ENCODE data around the gene C3. TPM values are rescaled to one million over a fixed set of nuclear protein-coding genes. Genes with fewer than 3 reads are reported as not detected.
A peak's percentile ranks its signal among the peaks of the same experiment; 100 is the strongest.
"Not testable (repeated sequence)": the region's sequence is repeated elsewhere in the genome, so short reads cannot be mapped to it uniquely, and the experiment has no call there.

The C3 gene
- 1 to 10 TPM; 6.5 to 7.4 (median 6.7) TPM for total RNA-seq

DNA sequence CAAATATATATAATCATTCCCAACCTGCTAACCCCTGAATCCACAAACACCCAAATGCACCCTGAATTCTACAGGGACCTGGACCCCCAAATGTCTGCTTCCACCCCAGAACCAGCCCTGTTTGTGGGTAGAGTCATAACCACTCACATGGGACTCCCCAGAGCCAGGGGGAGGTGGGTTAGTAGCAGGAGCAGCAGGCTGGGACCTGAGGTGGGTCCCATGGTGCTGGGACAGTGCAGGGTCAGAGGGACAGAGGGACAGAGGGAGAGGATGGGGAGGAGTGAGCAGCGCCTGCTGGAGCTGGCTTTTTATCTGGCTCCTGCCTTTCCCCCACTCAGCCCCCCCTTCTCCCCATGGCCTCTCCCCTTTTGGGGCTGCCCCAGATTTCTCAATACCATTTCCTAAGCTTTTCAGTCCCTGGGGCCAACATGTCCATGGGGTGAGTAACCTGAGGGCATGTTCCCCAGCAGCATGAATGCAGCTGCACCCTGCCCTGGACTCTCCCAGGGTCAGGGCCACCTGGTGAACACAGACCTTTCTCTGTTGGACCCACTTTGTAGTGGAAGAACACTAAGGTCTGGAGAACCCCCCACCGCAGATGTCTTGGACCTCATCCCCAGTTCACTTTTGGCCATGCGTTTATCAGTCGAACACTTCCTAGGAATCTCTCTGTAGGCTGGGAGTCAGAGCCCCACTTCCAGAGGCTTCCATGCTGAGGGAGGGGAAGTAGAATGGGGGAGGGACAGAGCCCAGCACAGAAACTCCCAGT is at the start of gene C3:
C3 (minus strand) TSS at position 282 of the 769 bp plus-strand sequence; CDS start at position 221, 61 bp downstream.
- Mint-ChIP-seq H3K4me3 (no peak within 1 kb of the TSS), H3K36me3 (ENCODE audit: insufficient read depth) (no peaks in the 10 kb centered on the region), H3K9me3 (no peaks in the 10 kb centered on the region), H3K27me3 (ENCODE audit: low read depth) (no peaks in the 10 kb centered on the region), H3K4me1 (ENCODE audit: low read depth) (peaks cover 16% of the 10 kb centered on the region)
- ATAC-seq (no peak), DNase-seq (no peak)

- H3K4me3 Mint-ChIP-seq, result no peak overlapping the region
- ATAC-seq (no peak), DNase-seq (no peak)
- peaks cover 48% of the 10 kb centered on the region for H3K4me1 Mint-ChIP-seq (ENCODE audit: low read depth)
- no peaks in the 10 kb centered on the region for H3K9me3 Mint-ChIP-seq
- no peaks in the 10 kb centered on the region for H3K27me3 Mint-ChIP-seq (ENCODE audit: low read depth)
- peaks cover 3% of the 10 kb centered on the region for H3K36me3 Mint-ChIP-seq (ENCODE audit: insufficient read depth)
Observed at GRCh38 chr19:6769006-6769619, 48.7 kb upstream of the C3 start.

DNA sequence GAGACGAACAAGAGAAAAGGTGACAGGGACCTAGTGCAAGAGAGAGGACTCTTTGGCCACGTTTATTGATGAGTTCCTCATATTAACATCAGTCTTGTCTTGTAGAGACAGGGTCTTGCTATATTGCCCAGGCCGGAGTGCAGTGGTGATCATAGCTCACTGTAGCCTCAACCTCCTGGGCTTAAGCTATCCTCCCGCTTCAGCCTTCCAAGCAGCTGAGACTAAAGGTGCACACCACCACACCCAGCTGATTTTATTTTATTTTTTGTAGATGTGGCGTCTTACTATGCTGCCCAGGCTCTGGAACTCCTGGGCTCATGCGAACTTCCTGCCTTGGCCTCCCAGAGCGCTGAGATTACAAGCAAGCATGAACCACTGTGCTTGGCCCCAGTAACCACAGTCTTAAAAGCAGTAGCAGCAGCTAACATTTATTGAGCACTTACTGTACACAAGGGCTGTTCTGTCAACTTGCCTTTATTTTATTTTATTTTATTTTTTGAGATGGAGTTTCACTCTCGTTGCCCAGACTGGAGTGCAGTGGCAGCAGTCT is 47.9 kb upstream of the C3 start:
- Mint-ChIP-seq H3K27me3 (ENCODE audit: low read depth) (no peaks in the 10 kb centered on the region), H3K9me3 (no peaks in the 10 kb centered on the region), H3K36me3 (ENCODE audit: insufficient read depth) (no peaks in the 10 kb centered on the region), H3K4me1 (ENCODE audit: low read depth) (peaks cover 43% of the 10 kb centered on the region), H3K4me3 (peak overlapping the region; percentile 85)
- ATAC-seq (no peak), DNase-seq (no peak)

DNA sequence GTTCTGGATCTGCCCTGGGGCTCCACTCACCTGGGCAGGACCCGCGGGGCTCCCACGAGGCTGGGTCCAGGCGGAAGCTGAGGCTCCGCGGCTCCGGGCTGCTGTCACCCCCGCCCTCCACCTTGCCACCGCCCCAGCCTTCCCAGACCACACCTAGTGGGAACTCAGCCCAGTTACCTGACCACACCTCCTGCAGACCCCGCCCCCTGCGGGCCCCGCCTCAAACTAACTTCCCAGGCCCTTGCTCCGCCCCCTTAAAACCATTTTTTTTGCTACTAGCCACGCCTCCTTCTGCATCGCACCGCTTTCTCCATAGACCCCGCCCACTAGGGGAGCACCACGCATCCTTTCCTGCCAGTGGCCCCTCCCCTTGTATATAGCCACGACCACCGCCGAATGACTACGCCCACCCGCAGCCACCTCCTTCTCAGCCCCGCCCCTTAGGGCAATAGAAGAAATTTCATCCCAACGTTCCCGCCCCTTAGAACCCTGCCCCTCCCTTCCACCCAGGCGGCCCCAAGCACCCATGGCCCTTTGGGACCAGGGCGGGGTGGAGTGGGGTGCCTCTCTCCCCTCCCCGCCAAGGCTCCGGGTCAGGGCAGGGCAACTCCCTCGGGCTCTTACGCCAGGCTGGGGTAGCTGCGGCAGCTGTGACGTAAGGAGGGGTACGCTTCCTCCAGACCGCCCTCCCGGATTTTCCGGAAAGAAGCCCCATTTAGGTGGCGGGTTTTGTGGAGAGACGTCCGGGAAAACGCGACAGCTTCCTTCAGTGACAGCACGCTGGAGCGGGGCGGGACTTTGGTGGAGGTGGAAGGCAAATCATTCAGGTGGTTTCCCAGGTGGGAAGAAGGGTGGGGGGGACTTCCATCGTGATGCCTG is 47.1 kb upstream of the C3 start, which contains the start of gene SH2D3A:
SH2D3A (minus strand) TSS at position 79 of the 879 bp plus-strand sequence. CDS start 3,687 bp downstream, outside the sequence.
- DNase-seq, result peak; percentile 97
- peak; percentile 73 to 79 for ATAC-seq
- Mint-ChIP-seq H3K9me3 (no peaks in the 10 kb centered on the region), H3K36me3 (ENCODE audit: insufficient read depth) (no peaks in the 10 kb centered on the region), H3K27me3 (ENCODE audit: low read depth) (no peaks in the 10 kb centered on the region), H3K4me1 (ENCODE audit: low read depth) (peaks cover 42% of the 10 kb centered on the region), H3K4me3 (peak within 1 kb of the TSS; percentile 85)

GRCh38 chr19:6767081-6767356 is 46.6 kb upstream of the C3 start:
- no peak for DNase-seq
- no peaks in the 10 kb centered on the region for H3K36me3 Mint-ChIP-seq (ENCODE audit: insufficient read depth)
- H3K27me3 Mint-ChIP-seq (ENCODE audit: low read depth), result no peaks in the 10 kb centered on the region
- peaks cover 38% of the 10 kb centered on the region for H3K4me1 Mint-ChIP-seq (ENCODE audit: low read depth)
- H3K4me3 Mint-ChIP-seq, result peak overlapping the region; percentile 85
- no peaks in the 10 kb centered on the region for H3K9me3 Mint-ChIP-seq
- peak; percentile 32 to 51 for ATAC-seq

GRCh38 chr19:6766357-6767080 is 46.1 kb upstream of the C3 start:
- Mint-ChIP-seq H3K4me3 (peak overlapping the region; percentile 85), H3K9me3 (no peaks in the 10 kb centered on the region), H3K4me1 (ENCODE audit: low read depth) (peaks cover 33% of the 10 kb centered on the region), H3K27me3 (ENCODE audit: low read depth) (no peaks in the 10 kb centered on the region), H3K36me3 (ENCODE audit: insufficient read depth) (no peaks in the 10 kb centered on the region)
- DNase-seq (no peak), ATAC-seq (no peak)

- H3K4me1 Mint-ChIP-seq (ENCODE audit: low read depth), result peaks cover 32% of the 10 kb centered on the region
- H3K9me3 Mint-ChIP-seq, result no peaks in the 10 kb centered on the region
- no peaks in the 10 kb centered on the region for H3K36me3 Mint-ChIP-seq (ENCODE audit: insufficient read depth)
- ATAC-seq, result no peak
- H3K27me3 Mint-ChIP-seq (ENCODE audit: low read depth), result no peaks in the 10 kb centered on the region
- H3K4me3 Mint-ChIP-seq, result peak overlapping the region; percentile 85
- DNase-seq, result no peak
Observed at GRCh38 chr19:6765738-6766356, 45.4 kb upstream of the C3 start.

DNA sequence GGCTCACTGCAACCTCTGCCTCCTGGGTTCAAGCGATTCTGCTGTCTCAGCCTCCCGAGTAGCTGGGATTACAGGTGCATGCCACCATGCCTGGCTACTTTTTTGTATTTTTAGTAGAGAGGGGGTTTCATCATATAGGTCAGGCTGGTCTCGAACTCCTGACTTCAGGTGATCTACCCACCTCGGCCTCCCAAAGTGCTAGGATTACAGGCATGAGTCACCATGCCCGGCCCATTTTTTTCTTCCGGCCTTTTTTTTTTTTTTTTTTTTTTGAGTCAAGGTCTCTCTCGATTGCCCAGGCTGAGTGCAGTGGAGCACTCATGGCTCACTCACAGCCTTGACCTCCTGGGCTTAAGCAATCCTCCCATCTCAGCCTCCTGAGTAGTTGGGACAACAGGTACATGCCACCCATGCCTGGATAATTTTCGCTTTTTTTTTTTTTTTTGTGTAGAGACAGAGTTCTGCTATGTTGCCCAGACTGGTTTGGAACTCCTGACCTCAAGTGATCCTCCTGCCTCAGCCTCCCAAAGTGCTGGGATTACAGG is 41.9 kb upstream of the C3 start:
- not testable (repeated sequence) for H3K4me3 Mint-ChIP-seq; H3K27me3 Mint-ChIP-seq (ENCODE audit: low read depth); H3K9me3 Mint-ChIP-seq; DNase-seq; H3K36me3 Mint-ChIP-seq (ENCODE audit: insufficient read depth); ATAC-seq
- H3K4me1 Mint-ChIP-seq (ENCODE audit: low read depth), result peaks cover 26% of the 10 kb centered on the region

GRCh38 chr19:6761053-6761676 is 40.7 kb upstream of the C3 start:
- no peaks in the 10 kb centered on the region for H3K27me3 Mint-ChIP-seq (ENCODE audit: low read depth)
- H3K9me3 Mint-ChIP-seq, result no peaks in the 10 kb centered on the region
- H3K4me3 Mint-ChIP-seq, result no peak overlapping the region
- H3K4me1 Mint-ChIP-seq (ENCODE audit: low read depth), result peaks cover 17% of the 10 kb centered on the region
- DNase-seq (no peak), ATAC-seq (peak in 1 of 2 donors; percentile 53)
- H3K36me3 Mint-ChIP-seq (ENCODE audit: insufficient read depth), result peaks cover 9% of the 10 kb centered on the region

DNA sequence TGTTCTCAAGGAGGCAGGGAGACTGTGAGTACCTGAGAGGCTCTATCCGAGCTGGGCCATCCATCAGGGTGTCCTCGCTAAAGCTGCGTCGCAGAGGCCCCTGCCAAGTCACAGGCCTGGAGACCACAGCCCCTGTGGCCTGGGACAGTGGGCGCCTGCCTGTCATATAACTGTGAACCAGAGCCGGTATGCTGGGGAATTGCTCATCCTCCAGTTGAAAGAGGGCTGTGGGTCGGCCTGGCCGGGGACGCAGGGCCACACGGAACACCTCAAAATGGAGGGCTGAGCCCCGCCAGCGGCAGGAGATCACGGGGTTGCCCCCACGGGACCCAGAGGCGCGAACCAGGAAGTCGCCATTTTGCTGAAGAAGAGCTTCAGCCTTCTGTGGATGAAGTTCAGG is 40.2 kb upstream of the C3 start:
- Mint-ChIP-seq H3K9me3 (no peaks in the 10 kb centered on the region), H3K36me3 (ENCODE audit: insufficient read depth) (peaks cover 9% of the 10 kb centered on the region), H3K4me1 (ENCODE audit: low read depth) (peaks cover 12% of the 10 kb centered on the region), H3K4me3 (no peak overlapping the region), H3K27me3 (ENCODE audit: low read depth) (no peaks in the 10 kb centered on the region)
- no peak for ATAC-seq
- DNase-seq, result no peak

DNA sequence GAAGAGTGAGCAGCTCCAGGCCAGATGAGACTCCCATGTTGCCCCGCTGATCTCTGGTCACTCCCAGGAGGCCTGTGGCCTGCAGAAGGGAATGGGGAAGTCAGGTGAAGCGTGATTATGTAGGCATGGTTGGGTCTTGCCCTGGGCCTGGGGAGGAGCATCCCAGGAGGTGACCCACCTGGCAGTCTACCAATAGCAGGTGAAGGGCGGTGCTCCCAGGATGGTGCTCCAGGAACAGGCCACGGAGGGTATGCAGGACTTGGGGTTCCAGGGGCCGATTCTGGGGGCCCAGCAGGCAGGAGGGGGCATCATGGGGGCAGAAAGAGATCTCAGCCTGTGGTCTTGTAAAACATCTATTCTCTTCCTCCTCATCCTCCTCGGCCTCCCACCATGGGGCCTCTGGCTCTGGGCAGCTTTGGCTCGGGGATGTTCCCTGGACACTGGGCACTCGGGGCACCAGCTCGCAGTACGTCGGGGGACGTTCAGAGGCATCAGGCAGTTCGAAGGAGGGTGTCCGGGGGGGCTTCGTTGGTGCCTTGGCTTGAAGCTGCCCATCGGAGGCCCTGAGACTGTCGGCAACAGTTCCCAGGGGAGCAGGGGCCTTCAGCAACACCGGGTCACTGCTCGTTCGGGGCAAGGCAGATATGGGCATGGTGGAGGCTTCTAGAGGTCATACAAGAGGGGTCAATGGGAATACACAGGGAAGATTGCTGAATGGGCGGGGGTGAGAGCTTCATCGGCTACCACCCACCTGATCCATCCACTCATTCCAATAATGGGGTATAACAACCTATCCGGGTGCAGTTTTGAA is 34.4 kb upstream of the C3 start:
- ATAC-seq, result no peak
- DNase-seq, result no peak
- H3K36me3 Mint-ChIP-seq (ENCODE audit: insufficient read depth), result peaks cover 18% of the 10 kb centered on the region
- H3K4me3 Mint-ChIP-seq, result no peak overlapping the region
- H3K9me3 Mint-ChIP-seq, result no peaks in the 10 kb centered on the region
- no peaks in the 10 kb centered on the region for H3K27me3 Mint-ChIP-seq (ENCODE audit: low read depth)
- peaks cover 13% of the 10 kb centered on the region for H3K4me1 Mint-ChIP-seq (ENCODE audit: low read depth)

DNA sequence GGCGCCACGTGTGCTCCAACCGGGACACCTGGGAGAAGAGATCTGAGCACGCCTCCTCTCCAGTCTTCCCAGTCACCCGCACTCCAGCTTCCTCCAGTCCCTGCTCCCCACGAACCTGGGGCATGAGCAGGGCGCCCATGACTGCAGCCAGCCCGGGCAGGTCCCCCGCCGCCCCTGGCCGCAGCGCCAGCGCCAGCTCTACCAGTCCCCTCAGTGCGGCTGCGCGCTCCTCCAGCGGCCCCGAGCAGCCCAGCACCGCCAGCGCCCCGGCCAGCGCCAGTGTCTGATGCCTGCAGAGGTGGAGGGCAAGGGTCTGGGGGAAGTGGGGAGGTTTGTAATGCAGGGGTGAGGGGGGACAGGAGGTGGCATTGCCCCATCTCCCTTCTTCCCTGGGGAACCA is 33.7 kb upstream of the C3 start:
- peaks cover 23% of the 10 kb centered on the region for H3K36me3 Mint-ChIP-seq (ENCODE audit: insufficient read depth)
- H3K4me1 Mint-ChIP-seq (ENCODE audit: low read depth), result peaks cover 13% of the 10 kb centered on the region
- H3K4me3 Mint-ChIP-seq, result no peak overlapping the region
- no peaks in the 10 kb centered on the region for H3K9me3 Mint-ChIP-seq
- DNase-seq (no peak), ATAC-seq (no peak)
- H3K27me3 Mint-ChIP-seq (ENCODE audit: low read depth), result no peaks in the 10 kb centered on the region
